ENCODE measurements around the gene FBXO48. TPM values are rescaled to one million over a fixed set of nuclear protein-coding genes. Genes with fewer than 3 reads are reported as not detected.

The FBXO48 gene
- total and polyA plus RNA-seq, 2 of the 8 experiments (the other 6 are each of a cell fraction or from before 2014, with no cell fraction given), result 1.1 to 1.5 TPM

- H3K23me2 ChIP-seq (ENCODE audit: low read depth, low read length), result no peaks in the 10 kb centered on the region
- no peak overlapping the region for H3K23ac ChIP-seq (ENCODE audit: insufficient read length)
- H4K91ac ChIP-seq (replicated peaks; ENCODE audit: insufficient read length, low read length), result no peak overlapping the region
- H3K4ac ChIP-seq (replicated peaks; ENCODE audit: insufficient read length, low read depth, low read length), result no peak overlapping the region
- H3K79me1 ChIP-seq (ENCODE audit: low read depth, low read length), result no peaks in the 10 kb centered on the region
- FAIRE-seq (no peak), DNase-seq (ENCODE audit: low read depth in 1 of 2, low spot score in 2 of 2) (no peak)
- H2AK5ac ChIP-seq (ENCODE audit: low read depth, low read length), result no peak overlapping the region
- no peaks in the 10 kb centered on the region for H3K36me3 ChIP-seq (ENCODE audit: control insufficient read depth in 2 of 4, insufficient read depth in 4 of 4, low read length in 3 of 4)
- H3K4me1 ChIP-seq (replicated peaks in 1 of 4; ENCODE audit: control insufficient read depth in 3 of 4, insufficient read depth in 4 of 4, low read length in 3 of 4), result no peaks in the 10 kb centered on the region
- no peaks in the 10 kb centered on the region for H3K27me3 ChIP-seq (replicated peaks in 1 of 4; ENCODE audit: control insufficient read depth in 3 of 4, extremely low read depth in 1 of 4, insufficient read depth in 3 of 4, low read length in 3 of 4)
- no peak overlapping the region for H3K56ac ChIP-seq (replicated peaks; ENCODE audit: insufficient read length, low read depth, low read length)
- H4K5ac ChIP-seq (ENCODE audit: insufficient read length, low read depth, low read length), result no peak overlapping the region
- H2BK12ac ChIP-seq (ENCODE audit: low read depth, low read length), result no peak overlapping the region
- no peak overlapping the region for H3K18ac ChIP-seq (ENCODE audit: extremely low read depth, low read length)
- no peaks in the 10 kb centered on the region for H3K79me2 ChIP-seq (ENCODE audit: control insufficient read depth in 1 of 2, insufficient read depth in 2 of 2, low read length in 2 of 2)
- H3K9me3 ChIP-seq (ENCODE audit: insufficient read depth in 2 of 2, low read depth in 1 of 2, low read length in 1 of 2), result no peaks in the 10 kb centered on the region
- no peak overlapping the region for H2AFZ ChIP-seq (ENCODE audit: low read length)
- no peak overlapping the region for H3K4me2 ChIP-seq (ENCODE audit: insufficient read depth in 1 of 2, low read depth in 2 of 2, low read length in 2 of 2)
- no peak overlapping the region for H3K14ac ChIP-seq (ENCODE audit: insufficient read length)
- POLR2A ChIA-PET (ENCODE audit: partially characterized antibody), result no interaction called here
- H2BK15ac ChIP-seq (ENCODE audit: low read length), result no peak overlapping the region
- no peak for TF ChIP-seq SP1 (IDR thresholded peaks at IDR 0.05; ENCODE audit: low read depth, low read length)
- no peak overlapping the region for H2BK120ac ChIP-seq (replicated peaks; ENCODE audit: low read depth, low read length)
- H2BK20ac ChIP-seq (ENCODE audit: low read length), result no peak overlapping the region
- no peak overlapping the region for H4K8ac ChIP-seq (ENCODE audit: extremely low read depth, insufficient read depth, low read length)
- H4K20me1 ChIP-seq (replicated peaks in 1 of 2; ENCODE audit: control insufficient read depth in 1 of 2, insufficient read depth in 2 of 2, low read length in 2 of 2), result no peaks in the 10 kb centered on the region
- H3K9ac ChIP-seq (replicated peaks in 1 of 4; ENCODE audit: extremely low read depth in 1 of 4, low read depth in 3 of 4, low read length in 3 of 4), result no peak overlapping the region
- WGBS, 2 experiments (ENCODE audit: extremely low coverage in 1 of 2, insufficient coverage in 1 of 2, insufficient read length in 1 of 2, insufficient replicate concordance in 2 of 2, low coverage in 1 of 2, low lambda C conversion rate in 2 of 2, missing lambda C conversion rate in 1 of 2), result 88% methylated on average over 2 of the region's 2 CpGs; no CpG with 5 or more reads in 1 of the 2 experiments
- H2BK5ac ChIP-seq (ENCODE audit: low read depth, low read length), result no peak overlapping the region
- CTCF ChIA-PET (ENCODE audit: partially characterized antibody), result no interaction called here
- no peak overlapping the region for H3K4me3 ChIP-seq (ENCODE audit: extremely low read depth in 1 of 4, insufficient read depth in 2 of 4, low read depth in 3 of 4, low read length in 4 of 4)
- H3K27ac ChIP-seq (ENCODE audit: low read depth, low read length), result no peak overlapping the region
Measured at GRCh38 chr2:68514316-68514929, 47.3 kb upstream of the FBXO48 start.
